Gastroesophageal sphincter (tissue), 4 donors: ENCODE data around the gene CCDC33. TPM values are rescaled to one million over a fixed set of nuclear protein-coding genes. Genes with fewer than 3 reads are reported as not detected.

Experiments used
- ATAC-seq: fragments of 150-250 bp; one replicate; pipeline ENCODE4 v1.9.1; 2016; ENCODE audit warnings: mild to moderate bottlenecking, moderate library complexity
- H3K27ac ChIP-seq, 4 donors: fragments of 200-600 bp; sonication (generic) in 3 of 4; 1 replicate in 3 of 4; 2 replicates in 1 of 4; pipeline ENCODE4 v1.5.1; 2016 to 2019
- H3K27me3 ChIP-seq: fragments of 200-600 bp; sonication (generic); one replicate; pipeline ENCODE4 v1.5.1; 2019
- H3K36me3 ChIP-seq, 2 donors: fragments of 200-600 bp; sonication (generic); one replicate each; pipeline ENCODE4 v1.5.1; 2019; ENCODE audit warnings: control low read depth in 1 of 2
- H3K4me1 ChIP-seq, 3 donors: fragments of 200-600 bp; sonication (generic); 1 replicate in 2 of 3; 2 replicates in 1 of 3; pipeline ENCODE4 v1.5.1; 2016 to 2019; ENCODE audit warnings: control low read depth in 2 of 3
- H3K4me3 ChIP-seq, 2 donors: fragments of 200-600 bp; sonication (generic); one replicate each; pipeline ENCODE4 v1.5.1; 2019; ENCODE audit warnings: mild to moderate bottlenecking in 1 of 2, moderate library complexity in 1 of 2
- H3K9me3 ChIP-seq, 3 donors: fragments of 200-600 bp; sonication (generic); one replicate each; pipeline ENCODE4 v1.5.1; 2017 to 2019; ENCODE audit warnings: control low read depth in 2 of 3
- EP300 ChIP-seq: sonication (generic); formaldehyde crosslinking; IDR thresholded peaks from one replicate; pipeline ENCODE4 v1.6.1; 2017; ENCODE audit warnings: antibody characterized with exemption, mild to moderate bottlenecking
- POLR2A ChIP-seq, 2 donors: fragments of 450-650 bp; IDR thresholded peaks; one replicate each; pipeline ENCODE4 v1.6.1; 2017; ENCODE audit warnings: antibody characterized with exemption in 2 of 2, mild to moderate bottlenecking in 2 of 2, moderate library complexity in 1 of 2
- POLR2AphosphoS5 ChIP-seq: sonication (generic); formaldehyde crosslinking; IDR thresholded peaks from one replicate; pipeline ENCODE4 v1.6.1; 2017; ENCODE audit warnings: antibody characterized with exemption
- WGBS, 2 donors: methylation state at CpG; one replicate each; pipeline ENCODE4 v1.1.5; 2018; ENCODE audit warnings: low coverage in 1 of 2; 5-methylcytosine and 5-hydroxymethylcytosine counted together
- total RNA-seq, 4 donors: library from RNA; depleted of rRNA; stranded (reverse); fragments of >200 nt; gene quantifications; one replicate each; pipeline ENCODE4 v1.1.0, GENCODE V29; 2016
- TF ChIP-seq, protein P1 (sequence below), 4 experiments: fragments of 200-600 bp in 2 of 4; fragments of 450-650 bp in 2 of 4; sonication (generic) in 1 of 4; IDR thresholded peaks; one replicate each; pipeline ENCODE4 v1.5.1; 2017 to 2019; ENCODE audit warnings: antibody characterized with exemption in 4 of 4, mild to moderate bottlenecking in 2 of 4, moderate library complexity in 2 of 4

The CCDC33 gene
- total RNA-seq, 4 donors from 2014 or later: not detected

DNA sequence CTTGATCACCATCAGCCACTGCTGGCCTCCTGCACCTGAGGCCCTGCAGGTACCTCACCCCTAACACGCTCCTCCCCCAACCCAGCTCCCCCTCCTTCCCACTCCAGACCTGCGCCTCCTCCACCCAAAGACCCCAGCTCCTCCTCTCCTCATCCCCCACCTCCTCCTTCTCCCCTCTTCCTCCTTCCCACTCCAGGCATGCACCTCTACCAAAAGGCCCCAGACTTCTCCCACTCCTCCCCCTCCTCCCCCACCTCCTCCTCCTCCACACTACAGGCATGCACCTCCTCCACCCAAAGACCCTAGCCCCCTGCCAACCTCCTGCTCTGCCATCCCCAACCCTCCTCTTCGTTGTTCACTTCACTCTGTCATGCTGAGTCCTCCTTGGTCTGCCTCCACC lies 88.6 kb downstream of the CCDC33 start:
- no peaks in the 10 kb centered on the region for H3K9me3 ChIP-seq
- 54 to 83% methylated on average over 1 to 2 of the region's 3 CpGs for WGBS, 2 donors

DNA sequence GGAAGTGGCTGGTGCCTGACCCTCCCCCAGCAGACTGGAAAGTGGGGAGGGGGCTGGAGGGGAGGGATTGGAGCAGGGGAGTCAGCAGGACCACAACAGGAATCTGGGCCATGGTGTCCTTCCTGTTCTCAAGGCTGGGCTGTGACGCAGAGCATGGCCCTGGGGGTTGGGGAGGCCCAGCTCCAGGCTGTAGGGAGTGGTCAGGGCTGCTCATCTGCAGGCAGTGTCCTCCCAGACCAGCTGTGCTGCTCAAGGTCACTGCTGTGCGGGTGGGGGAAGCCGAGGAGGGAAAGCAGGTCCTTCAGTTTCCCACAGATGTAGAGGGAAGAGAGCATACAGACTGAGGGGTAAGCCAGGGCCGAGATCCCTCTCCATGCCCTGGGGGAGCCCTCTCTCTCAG lies 90.6 kb downstream of the CCDC33 start:
- H3K36me3 ChIP-seq: no peaks in the 10 kb centered on the region
- peak; percentile 42 for ATAC-seq
- no peaks in the 10 kb centered on the region for H3K4me1 ChIP-seq
- 50 to 57% methylated on average over 1 to 2 of the region's 4 CpGs for WGBS, 2 donors
- H3K4me3 ChIP-seq: no peak overlapping the region
- H3K27ac ChIP-seq: no peak overlapping the region
- H3K9me3 ChIP-seq: no peaks in the 10 kb centered on the region
- H3K27me3 ChIP-seq: peaks cover 23% of the 10 kb centered on the region
- TF ChIP-seq POLR2A (IDR thresholded peaks at IDR 0.05) (no peak), EP300 (no peak), POLR2AphosphoS5 (no peak)
- TF ChIP-seq, protein P1, sequence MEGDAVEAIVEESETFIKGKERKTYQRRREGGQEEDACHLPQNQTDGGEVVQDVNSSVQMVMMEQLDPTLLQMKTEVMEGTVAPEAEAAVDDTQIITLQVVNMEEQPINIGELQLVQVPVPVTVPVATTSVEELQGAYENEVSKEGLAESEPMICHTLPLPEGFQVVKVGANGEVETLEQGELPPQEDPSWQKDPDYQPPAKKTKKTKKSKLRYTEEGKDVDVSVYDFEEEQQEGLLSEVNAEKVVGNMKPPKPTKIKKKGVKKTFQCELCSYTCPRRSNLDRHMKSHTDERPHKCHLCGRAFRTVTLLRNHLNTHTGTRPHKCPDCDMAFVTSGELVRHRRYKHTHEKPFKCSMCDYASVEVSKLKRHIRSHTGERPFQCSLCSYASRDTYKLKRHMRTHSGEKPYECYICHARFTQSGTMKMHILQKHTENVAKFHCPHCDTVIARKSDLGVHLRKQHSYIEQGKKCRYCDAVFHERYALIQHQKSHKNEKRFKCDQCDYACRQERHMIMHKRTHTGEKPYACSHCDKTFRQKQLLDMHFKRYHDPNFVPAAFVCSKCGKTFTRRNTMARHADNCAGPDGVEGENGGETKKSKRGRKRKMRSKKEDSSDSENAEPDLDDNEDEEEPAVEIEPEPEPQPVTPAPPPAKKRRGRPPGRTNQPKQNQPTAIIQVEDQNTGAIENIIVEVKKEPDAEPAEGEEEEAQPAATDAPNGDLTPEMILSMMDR (IDR thresholded peaks at IDR 0.05): no peak

More for the DNA sequence above, 88.6 kb downstream of the CCDC33 start:
- Histone ChIP-seq H3K27me3 (peaks cover 23% of the 10 kb centered on the region), H3K36me3 (no peaks in the 10 kb centered on the region), H3K4me1 (peaks cover 0 to 8% (median 6%) of the 10 kb centered on the region in 3 donors), H3K4me3 (no peak overlapping the region), H3K27ac (no peak overlapping the region)
- ATAC-seq: no peak
- TF ChIP-seq, protein P1 (IDR thresholded peaks at IDR 0.05): no peak
- no peak for TF ChIP-seq POLR2AphosphoS5
- TF ChIP-seq EP300: no peak
- no peak for TF ChIP-seq POLR2A (IDR thresholded peaks at IDR 0.05)

DNA sequence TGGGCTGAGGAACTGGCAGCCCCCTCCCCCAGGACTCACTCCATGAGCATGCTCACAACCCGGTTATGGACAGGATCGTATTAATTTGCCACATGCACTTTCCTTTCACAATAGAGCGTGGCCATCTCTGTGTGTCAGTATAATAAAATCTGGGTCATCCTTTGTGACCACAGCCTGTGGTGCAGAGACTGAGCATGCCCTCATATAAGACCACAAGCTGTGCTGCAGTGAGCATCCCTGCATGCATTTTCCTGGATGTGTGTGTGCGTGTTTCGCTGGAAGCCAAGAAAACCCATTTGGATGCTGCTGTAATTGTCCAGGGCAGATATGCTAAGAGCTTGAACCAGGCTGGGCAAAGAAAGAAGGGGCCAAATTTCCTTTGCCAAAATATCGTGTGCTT lies 91.6 kb downstream of the CCDC33 start:
- no peak for ATAC-seq
- Histone ChIP-seq H3K27ac (no peak overlapping the region), H3K4me3 (no peak overlapping the region), H3K4me1 (no peaks in the 10 kb centered on the region), H3K36me3 (no peaks in the 10 kb centered on the region), H3K9me3 (no peaks in the 10 kb centered on the region), H3K27me3 (peaks cover 23% of the 10 kb centered on the region)
- 70 to 75% methylated on average over 4 of the region's 6 CpGs for WGBS, 2 donors
- TF ChIP-seq POLR2A (IDR thresholded peaks at IDR 0.05) (no peak), POLR2AphosphoS5 (no peak), EP300 (no peak)
- TF ChIP-seq, protein P1 (IDR thresholded peaks at IDR 0.05): no peak

DNA sequence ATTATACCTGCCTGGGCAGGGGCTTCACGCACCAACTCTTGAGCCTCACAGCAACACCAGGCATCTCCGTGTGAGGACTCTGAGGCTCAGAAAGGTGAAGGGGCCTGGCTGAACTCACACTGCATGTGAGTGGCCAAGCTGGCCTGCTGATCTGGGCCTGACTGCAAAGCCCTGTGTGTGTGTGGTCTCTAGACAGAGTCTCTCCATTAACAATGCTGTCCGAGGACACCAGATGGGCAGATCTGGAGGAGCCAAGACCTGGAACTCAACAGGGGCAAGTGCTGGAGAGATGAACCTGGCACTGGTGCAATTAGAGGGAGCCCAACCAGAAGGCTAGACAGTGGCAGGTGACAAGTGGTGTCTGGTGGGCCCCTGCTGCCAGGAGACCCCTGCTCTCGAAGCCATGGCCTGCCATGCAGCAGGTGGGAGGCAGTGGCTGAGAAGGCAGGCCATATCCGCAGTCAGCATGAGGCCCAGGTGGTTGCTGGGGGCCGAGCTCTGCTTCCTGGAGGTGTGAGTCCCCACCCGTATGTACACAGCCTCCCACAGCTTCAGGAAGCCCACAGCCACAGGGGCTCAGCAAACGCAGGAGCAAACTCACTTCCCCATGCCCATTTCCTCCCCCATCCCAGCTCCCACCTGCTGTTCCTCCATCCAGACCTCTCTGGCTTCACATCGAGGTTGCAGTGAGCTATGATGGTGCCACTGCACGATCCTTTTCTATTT lies 92.4 kb downstream of the CCDC33 start:
- TF ChIP-seq POLR2AphosphoS5 (no peak), POLR2A (IDR thresholded peaks at IDR 0.05) (no peak), EP300 (no peak)
- TF ChIP-seq, protein P1 (IDR thresholded peaks at IDR 0.05): no peak

DNA sequence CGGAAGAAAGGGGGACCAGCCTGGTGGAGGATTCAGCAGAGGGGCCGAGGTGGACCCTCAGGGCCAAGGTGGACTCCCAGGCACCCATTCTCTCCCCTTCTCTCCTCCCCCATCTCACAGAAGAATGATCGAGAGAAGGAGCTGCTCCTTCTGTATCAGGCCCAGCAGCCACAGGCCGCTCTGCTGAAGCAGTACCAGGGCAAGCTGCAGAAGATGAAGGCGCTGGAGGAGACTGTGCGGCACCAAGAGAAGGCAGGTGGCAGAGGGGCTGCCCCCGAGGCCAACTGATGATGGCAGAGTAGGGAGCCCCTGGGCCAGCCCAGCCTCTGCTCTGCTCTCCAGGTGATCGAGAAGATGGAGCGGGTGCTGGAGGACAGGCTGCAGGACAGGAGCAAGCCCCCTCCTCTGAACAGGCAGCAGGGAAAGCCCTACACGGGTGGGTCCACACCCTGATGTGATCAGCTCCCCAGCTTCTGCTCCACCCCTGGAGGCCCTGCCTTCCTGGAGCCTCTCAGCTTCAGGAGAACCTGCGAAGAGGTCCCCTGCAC lies 94.8 kb downstream of the CCDC33 start:
- ATAC-seq: no peak
- Histone ChIP-seq H3K36me3 (no peaks in the 10 kb centered on the region), H3K27me3 (peaks cover 7% of the 10 kb centered on the region), H3K4me3 (no peak overlapping the region), H3K4me1 (no peaks in the 10 kb centered on the region), H3K9me3 (no peaks in the 10 kb centered on the region), H3K27ac (no peak overlapping the region)
- 75 to 85% methylated on average over 2 of the region's 11 CpGs for WGBS, 2 donors
- TF ChIP-seq POLR2A (IDR thresholded peaks at IDR 0.05) (no peak), EP300 (no peak), POLR2AphosphoS5 (no peak)
- TF ChIP-seq, protein P1 (IDR thresholded peaks at IDR 0.05): no peak

More for the DNA sequence above, 92.4 kb downstream of the CCDC33 start:
- peaks cover 23% of the 10 kb centered on the region for H3K27me3 ChIP-seq
- ATAC-seq: no peak
- WGBS, 2 donors: 71 to 75% methylated on average over 2 to 6 of the region's 10 CpGs
- no peaks in the 10 kb centered on the region for H3K36me3 ChIP-seq
- no peaks in the 10 kb centered on the region for H3K9me3 ChIP-seq
- no peak overlapping the region for H3K4me3 ChIP-seq
- H3K27ac ChIP-seq: no peak overlapping the region
- H3K4me1 ChIP-seq: no peaks in the 10 kb centered on the region
